GM21825 (cell line): ENCODE measurements around the gene UNC13D.
"Not testable (repeated sequence)": the region's sequence is repeated elsewhere in the genome, so short reads cannot be mapped to it uniquely, and the experiment has no call there.

Experiments
- ATAC-seq: cut with Tn5 transposase; IDR thresholded peaks from one replicate; pipeline ENCODE4 v1.9.1; 2021; ENCODE audit warnings: mild to moderate bottlenecking, moderate library complexity; ENCODE audit not compliant: unreplicated experiment

Gene UNC13D

DNA sequence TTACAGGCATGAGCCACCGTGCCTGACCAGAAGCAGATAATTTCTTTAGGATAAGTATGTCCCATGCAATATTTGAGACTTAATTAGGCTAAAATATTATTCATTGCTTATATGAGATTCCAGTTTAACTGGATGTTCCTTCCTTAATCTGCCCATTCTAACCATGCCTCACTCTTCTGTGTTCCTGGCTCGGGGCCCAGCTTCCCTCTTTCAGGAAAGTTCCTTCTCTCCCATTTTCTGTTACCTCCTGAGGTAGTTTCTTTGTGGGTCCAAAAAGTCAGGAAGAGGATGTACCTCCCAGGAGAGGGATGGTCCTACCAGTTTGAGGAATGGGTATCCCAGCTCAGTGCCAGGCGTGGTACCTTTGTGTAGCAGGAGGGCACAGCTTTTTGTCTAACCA, 36.3 kb downstream of the UNC13D start:
- no peak for ATAC-seq

DNA sequence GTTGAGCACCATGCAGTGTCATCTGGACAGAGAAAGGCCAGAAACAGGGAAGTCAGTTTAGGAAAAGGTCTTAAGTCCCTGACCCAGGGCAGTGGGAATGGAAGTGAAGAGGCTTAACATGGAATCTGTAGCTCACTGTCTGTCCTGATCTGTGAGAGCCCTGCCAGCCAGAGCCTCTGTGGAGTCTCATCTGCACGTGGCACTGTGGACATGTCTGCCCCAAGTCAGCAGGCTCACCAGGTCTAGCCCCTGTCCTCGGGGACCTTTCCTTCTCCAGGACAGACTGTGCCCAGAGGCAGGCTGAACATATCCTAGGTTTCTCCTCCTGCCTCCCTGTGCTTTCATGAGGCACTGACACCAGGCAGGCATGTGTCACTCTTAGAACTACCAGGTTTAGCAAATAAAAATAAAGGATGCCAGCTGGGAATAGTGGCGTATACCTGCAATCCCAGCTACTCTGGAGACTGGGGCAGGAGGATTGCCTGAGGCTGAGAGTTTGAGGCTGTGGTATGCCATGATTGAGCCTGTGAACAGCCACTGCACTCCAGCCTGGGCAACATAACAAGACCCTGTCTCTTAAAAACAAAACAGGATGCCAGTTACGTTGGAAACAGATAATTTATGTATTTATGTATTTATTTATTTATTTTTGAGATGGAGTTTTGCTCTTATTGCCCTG, 37.2 kb downstream of the UNC13D start:
- no peak for ATAC-seq

GRCh38 chr17:75803883-75804282, 40.3 kb downstream of the UNC13D start:
- ATAC-seq, result no peak

GRCh38 chr17:75799402-75799801, 44.8 kb downstream of the UNC13D start:
- ATAC-seq, result no peak

DNA sequence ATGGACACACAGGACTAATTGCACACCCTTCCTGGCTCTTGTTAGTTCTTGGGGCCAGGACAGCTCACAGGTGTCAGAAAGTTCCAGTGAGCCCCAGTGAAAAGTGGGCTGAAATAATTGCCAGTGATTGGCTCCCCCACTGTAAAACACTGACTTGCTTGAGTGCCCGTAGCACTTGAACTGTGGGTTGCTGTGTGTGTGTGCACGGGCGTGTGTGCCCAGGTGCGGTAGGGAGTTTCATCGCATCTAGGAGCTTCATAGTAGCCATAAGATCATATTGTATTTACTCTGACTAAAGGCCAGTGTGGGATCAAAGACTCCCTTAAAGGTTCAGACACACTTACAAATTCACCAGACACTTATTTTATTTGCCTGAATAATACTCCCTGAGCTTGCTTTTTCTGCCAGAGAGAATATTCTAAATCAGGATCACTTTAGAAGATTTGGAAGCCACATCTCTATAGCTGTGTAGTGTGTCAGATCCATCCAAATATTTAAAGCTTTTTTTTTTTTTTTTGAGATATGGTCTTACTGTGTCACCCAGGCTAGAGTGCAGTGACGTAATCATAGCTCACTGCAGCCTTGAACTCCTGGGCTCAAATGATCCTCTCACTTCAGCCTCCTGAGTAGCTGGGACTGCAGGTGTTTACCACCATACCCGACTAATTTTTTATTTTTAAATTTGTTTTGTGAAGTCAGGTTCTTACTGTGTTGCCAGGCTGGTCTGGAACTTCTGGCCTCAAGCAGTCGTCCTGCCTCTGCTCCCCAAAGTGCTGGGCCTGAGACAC, 48.2 kb downstream of the UNC13D start:
- ATAC-seq, result no peak

DNA sequence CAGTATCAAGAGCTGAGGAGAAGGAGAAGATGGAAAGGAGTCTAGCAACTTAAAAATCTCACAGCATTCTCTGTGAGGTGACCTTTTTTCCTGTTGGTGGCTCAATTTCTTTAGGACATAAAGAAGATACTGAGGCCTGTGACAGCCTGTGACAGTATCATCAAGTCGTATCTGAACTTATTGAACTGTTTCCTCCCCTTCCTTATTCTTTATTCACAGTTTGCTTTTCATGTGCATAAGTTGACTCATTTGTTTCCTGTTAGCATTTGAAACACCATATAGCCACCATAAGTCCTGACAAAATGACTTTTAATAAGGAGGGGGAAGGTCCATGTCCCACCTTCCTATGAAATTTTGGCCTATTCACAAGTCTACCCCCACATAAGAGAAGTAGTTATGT, 50.7 kb downstream of the UNC13D start:
- no peak for ATAC-seq

GRCh38 chr17:75791254-75791653, 53.0 kb downstream of the UNC13D start:
- ATAC-seq, result no peak

GRCh38 chr17:75785016-75785890, 59.0 kb downstream of the UNC13D start:
- peak; percentile 50 for ATAC-seq

DNA sequence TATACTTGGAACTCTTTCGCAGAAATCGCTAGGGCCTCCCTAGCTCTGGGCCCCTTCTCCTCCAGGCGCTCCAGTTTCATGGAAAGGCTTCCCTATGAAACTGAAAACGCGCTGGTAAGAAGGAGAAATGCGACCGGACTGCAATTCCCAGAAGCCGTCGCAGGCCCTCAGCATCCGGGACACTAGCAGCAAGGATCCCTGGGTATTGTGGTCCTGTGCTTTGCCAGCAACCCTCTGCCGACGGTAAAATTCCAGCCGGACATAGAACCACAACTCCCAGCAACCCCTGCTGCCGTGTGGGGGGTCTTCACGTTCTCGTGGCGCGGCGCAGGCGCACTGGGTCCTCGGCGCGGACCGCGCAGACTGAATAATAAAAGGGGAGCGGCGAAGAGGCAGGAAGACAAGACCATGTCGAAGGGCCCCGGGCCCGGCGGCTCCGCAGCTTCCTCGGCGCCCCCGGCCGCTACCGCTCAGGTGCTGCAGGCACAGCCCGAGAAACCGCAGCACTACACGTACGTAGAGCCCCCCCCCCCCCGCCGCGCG, 59.7 kb downstream of the UNC13D start, which contains the start of gene UNK:
Gene UNK (plus strand): TSS at position 334 of the 543 bp plus-strand sequence. CDS start 75 bp downstream, at position 409.
- ATAC-seq, result peak; percentile 54

- ATAC-seq, result no peak
These were observed 60.3 kb downstream of the UNC13D start for GRCh38 chr17:75783803-75784472.

GRCh38 chr17:75783069-75783783, 61.0 kb downstream of the UNC13D start:
- ATAC-seq, result no peak

DNA sequence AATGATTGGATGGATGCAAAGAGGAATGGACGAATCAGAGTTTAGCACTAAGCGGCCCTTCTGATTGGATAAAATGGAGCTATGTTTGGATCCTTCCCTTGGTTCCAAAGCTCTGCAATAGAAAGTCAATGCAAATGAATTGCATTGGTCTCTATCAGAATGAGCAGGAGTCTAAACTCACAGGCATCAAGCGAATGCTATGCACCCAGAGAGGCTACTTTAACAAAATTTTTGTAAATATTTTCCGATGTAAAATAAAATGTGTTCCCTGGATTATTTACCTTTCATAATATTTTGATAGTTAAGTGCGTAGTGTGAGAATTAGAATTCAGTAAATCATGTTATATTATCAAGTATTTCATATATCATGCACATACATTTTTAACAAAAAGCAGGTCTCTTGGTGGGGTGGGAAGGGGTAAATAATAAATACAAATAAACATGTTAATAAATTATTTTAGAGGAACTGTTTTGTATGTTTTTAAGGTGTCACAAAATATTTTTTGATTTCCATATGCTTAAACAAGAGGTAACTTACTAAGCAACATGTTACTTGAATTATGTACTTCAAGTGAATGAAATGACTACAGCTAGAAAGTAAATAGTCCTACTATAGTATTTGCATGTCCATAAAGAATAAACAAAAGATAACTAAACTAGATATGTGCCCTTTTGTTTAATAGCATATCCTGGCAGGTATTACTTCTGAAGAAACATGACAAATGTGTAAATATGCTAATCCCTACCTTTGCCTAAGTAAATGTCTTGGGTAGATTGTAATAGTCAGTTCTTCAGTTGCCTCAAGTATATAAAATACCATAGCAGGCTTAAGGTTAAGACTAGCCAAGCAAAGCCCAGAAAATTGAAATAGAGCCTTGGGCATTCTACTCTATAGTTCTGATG, 64.0 kb downstream of the UNC13D start:
- no peak for ATAC-seq

DNA sequence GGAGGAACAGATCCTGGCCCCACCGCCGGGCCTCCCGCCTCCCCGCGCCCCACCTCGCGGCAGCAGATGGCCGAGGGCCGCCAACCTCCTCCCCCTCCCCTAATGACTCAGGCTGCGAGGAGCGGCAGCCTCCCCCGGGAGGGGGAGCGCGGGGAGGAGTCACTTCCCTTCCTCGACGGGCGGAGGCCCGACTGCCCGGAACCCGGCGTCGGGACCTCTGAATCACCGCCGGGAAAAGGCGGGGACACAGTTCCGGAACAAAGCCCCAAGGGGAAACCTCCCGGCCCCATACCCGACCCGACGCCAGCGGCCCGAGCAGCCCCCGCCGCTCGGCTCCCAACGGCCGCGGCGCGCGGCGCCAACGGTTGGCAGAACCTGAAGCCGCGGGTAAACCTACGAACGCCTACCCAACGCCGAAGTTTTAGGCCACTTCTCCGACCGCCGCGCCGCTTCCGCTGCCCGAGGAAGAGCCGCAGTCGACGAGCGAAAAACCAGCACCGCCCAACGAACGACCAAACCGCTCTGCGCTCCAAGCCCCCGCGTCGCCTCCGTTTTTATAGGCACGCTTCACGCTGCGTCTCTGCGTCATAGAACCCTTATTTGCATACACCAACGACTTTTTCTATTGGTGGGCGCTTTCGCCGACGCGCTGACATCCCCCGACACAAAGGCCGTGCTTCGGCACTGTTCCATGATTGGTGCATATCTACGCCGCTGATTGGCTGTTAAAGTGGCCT, 64.8 kb downstream of the UNC13D start:
- ATAC-seq, result peak; percentile 63

DNA sequence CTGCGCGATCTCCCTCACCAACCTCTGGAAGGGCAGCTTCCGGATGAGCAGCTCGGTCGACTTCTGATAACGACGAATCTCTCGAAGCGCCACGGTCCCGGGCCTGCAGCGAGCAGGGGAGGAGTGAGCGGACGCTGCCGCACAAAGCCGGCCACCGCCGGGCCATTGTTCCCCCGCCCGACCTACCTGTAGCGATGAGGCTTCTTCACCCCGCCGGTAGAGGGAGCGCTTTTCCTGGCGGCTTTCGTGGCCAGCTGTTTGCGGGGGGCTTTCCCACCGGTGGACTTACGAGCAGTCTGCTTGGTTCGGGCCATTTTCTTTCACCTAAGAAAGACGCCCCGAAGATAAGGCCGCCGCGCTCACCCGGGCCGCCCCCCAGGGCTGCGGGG, 65.3 kb downstream of the UNC13D start:
- peak; percentile 12 for ATAC-seq

DNA sequence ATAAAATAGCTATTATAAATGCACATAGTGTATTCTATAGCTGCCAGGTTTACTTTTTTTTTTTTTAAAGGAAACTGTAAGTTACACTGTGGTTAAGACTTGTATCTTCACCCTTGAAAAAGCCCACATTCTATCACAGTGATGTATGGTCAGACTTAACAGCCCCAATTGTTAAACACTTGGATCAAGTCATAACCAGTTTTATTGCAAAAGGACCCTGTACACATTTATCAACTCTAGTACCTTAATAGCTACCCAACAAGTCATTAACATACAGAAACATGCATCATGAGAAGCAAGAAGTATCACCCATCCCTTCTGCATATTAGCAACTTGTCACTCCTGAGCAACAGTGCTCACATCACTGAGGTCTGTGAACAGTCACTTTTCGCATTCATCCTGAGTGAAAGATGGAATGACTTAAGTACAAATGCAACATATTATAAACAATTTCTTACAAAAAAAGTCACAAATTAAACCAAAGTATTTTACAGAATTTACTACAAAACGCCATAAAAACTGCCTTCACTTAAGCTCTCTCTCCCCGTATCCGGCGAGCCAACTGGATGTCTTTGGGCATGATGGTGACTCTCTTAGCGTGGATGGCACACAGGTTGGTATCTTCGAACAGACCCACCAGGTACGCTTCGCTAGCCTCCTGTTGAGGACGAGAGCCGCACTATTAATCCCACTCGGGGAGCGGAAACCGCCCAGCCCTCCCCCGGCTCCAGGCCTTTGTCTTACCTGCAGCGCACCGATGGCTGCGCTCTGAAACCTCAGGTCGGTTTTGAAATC, 65.9 kb downstream of the UNC13D start:
- ATAC-seq, result not testable (repeated sequence)

DNA sequence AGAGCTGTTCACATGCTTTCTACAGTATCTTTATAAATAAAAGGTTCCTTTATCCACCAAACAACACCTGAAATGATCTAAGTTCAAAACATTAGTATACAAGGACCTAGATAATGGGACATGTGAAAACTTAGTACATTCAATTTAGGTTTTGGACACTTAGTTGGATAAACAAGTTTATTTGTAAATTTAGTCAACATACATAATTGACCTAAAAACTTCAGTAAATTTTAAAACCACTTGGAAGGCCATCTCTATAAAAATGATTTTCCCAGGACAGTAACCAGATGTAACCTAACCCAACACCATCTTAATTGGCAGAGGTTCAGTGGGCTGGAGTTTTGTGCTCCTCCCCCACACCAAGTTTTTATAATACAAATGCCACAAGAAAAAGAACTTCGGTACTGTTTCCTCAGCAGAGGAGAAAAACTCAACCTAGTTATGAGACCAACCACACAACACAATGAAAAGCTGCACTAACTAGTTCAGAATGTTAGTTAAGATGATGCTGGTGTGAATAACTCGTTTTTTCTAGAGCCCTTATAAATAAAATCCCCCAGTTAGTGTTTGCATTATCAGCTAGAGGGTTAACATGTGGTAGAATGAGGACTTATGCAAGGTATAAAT, 66.8 kb downstream of the UNC13D start:
- ATAC-seq, result no peak
